Middle frontal gyrus (tissue), 1 donor: ENCODE measurements around the gene BIN1.

Source experiments
- DNase-seq: peaks from one replicate; pipeline ENCODE4 v3.0.0-alpha.2; 2015; ENCODE audit warnings: low spot score; ENCODE audit errors: extremely low spot score

BIN1 gene

DNA sequence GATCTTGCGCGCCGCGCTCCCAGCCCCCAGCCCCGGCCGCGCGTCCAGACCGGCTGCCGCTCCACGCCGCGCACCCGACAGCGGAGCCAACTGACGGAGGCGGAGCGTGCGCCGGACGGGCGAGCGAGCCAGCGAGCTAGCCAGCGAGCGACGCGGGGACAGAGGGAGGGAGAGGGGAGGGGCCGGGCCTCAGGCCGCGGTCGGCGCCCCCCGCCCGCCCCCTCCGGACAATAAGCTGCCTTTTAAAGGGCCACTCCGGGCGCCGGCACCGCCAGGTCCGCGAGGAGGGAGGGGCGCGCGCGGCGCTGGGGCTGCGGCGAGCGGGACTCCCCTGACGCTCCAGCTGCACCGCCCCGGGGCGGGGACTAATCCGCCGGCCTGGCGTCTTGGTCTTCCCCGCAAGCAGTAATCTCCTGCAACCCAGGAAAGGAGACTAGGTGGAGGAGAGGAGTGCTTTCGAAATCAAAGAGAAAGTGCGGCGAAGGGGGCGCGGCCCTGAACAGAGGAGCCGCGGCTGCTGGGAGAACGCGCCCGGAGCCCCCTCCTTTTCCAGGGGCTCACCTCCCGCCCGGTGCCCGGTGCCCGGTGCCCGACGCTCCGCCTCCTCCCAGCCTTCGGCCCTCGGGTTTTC is at the start of gene BIN1:
Gene BIN1 (minus strand): TSS at position 164 of the 631 bp plus-strand sequence. CDS start 211 bp downstream, outside the sequence.
- DNase-seq = peak; percentile 94

DNA sequence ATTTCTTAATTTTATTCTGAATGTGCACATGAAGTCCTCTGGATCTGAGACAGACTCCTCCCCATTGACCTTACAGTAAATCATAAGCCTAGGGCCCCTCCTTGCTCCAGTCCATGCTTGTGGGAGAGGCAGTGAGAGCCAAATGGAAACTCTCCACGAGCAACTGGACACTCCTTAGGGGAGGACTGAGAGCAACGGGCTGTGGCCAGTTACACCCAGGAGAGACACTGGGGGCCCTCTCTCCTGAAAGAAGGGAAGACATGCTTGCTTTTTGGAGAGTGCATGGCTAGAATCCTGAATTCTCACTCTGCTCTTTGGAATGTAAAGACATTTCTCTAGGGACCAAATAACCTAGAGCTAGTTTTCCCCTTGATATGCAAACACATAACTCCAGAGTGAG is 49.0 kb upstream of the BIN1 start:
- DNase-seq = no peak

DNA sequence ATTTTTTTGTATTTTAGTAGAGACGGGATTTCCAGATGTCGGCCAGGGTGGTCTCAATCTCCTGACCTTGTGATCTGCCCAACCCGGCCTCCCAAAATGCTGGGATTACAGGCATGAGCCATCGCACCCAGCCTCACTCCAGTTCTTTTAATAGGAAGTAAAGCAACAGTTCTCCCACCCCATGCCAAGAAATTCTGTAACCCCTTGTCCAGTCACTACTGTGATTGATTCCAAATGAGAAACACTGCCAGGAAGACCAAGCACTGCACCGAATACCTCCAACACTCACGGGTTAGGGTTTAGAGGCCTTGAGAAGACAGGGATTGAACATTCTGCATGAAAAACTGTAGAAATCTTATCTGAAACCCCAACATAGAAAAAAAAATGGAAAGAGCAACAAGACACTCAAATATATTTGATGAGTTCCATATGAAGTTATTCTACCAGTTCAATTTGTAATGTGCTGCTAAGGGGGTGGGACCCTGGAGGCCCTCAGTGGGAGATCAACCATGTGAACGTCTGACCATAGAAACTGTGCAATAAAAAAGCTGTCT is 48.2 kb upstream of the BIN1 start:
- DNase-seq = no peak

DNA sequence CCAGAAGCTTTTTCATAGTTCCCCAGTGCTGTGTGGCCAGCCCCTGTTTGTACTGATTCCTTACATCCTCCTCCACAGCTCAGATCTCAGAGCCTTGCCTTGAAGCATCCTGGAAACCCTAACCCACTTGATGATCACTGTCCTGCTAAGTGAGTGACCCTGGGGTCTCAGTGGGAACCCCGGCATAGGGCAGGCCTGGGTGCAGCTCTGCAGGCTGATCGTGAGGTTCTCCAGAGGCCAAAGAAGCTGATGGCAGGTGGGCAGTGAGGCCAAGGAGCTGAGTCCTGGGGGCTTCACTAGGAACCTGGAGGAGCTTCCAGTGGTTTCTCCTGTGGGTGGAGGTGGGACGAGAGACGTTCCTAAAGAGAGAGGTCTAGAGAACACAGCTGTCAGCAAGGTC is 47.4 kb upstream of the BIN1 start:
- DNase-seq = no peak

- no peak for DNase-seq
These were observed 46.8 kb upstream of the BIN1 start for GRCh38 chr2:127153691-127154158.

DNA sequence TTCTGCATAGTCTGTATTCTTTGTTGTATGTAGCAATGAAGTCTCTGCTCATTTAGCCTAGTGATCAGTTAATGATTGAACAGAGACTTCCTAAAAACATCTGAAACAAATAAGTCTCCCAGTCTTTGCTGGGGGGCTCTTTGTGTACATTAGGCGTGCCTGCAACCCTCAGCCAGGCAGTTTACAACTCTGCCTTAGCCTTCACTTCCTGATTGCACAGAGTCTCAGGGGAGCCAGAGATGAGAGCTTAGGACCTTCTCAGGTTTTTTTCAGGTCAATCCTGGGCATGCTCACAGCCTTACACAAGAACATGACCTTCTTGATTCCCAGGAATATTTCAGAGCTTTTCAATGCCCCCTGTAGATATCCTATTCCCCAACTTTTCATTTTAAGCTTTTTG is 44.0 kb upstream of the BIN1 start:
- no peak for DNase-seq

DNA sequence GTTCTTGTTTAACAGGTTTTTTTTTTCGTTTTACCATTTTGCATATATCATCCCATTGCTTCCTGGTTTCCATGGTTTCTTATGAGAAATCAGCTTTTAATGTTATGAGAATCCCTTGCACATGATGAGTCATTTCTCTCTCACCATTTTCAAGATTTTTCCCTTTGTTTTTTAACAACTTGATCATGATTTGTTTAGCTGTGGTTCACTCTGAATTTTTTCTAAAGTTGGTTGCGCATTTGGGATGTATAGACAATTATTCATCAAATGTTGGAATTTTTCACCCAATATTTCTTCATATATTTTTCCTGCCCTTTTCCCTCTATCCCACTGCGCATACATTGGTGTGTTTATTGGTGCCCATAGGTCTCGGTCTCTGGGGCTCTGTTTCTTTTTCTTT is 42.4 kb upstream of the BIN1 start:
- DNase-seq = no peak

GRCh38 chr2:127146820-127147502 is 40.0 kb upstream of the BIN1 start:
- DNase-seq = no peak

- DNase-seq = no peak
These were observed 39.2 kb upstream of the BIN1 start for GRCh38 chr2:127146071-127146725.

DNA sequence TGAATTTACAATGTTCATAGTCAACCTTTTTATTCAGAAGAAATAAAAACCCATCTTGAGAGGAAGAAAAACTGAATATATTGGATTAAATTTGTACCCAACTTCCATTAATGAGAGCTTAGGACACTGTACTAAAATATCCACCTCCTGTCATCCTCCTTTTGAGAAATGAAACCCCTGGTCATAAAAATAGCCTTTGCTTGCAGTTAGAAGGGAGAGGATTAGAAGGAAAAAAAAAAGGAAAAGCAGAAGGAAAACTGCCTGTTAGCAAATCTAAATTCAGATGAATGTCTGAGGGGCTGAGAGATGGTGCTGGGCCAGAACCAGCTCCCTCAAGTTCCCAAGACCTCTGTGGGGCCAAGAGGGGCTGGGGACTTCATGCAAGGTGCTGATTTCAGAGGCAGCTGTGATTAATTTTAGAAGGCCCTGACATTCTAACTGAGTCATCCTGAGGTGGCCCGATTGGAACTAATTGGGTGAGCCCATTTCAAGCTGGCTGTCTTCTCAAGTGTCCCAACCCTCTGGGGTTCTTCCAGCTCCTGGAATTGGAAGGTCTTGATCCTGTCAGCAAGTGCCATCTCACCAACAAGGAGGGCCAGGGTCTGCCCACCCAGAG is 38.4 kb upstream of the BIN1 start:
- no peak for DNase-seq

DNA sequence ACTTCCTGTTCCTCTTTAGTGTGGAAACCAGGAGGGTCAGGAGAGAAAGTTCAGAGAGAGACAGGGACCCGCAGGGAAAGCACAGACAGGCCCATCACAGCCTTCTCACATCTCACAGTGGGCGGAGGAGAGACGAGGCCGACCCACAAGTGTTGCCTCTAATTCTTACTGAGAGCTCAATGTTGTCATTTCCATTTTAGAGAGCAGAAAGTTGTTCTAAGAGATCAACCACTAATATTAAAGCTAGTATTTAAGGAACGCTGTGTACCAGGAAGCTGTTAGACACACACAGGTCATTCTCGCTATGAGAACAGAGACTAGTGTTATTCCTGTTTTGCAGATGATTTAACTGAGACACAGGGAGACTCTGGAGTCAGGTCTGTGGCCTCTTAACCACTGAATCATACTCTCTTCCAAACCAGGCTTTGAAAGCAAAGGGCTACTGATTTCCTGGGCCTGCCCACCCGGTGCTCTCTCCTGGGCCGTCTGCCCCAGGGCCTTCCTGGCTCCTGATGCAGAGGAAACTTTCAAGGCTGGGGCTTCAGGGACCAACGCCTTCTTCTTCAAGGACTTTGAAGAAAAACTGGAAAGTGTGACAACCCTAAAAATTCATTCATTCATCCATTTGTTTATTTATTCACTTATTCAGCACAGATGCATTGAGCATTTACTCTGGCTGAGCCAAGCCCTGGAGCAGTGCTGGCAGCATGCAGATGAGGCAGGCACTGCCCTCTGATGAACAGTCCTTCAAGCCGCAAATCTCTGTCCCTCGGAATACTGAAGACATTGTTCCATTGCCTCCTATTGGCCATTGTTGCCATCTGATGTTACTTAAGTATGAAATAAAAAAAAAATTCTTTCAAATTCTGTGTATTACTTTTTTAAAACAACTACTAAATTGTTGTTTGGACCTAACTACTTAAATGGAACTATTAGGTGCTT is 37.2 kb upstream of the BIN1 start:
- DNase-seq = no peak

- no peak for DNase-seq
These were observed 36.0 kb upstream of the BIN1 start for GRCh38 chr2:127142663-127143630.

DNA sequence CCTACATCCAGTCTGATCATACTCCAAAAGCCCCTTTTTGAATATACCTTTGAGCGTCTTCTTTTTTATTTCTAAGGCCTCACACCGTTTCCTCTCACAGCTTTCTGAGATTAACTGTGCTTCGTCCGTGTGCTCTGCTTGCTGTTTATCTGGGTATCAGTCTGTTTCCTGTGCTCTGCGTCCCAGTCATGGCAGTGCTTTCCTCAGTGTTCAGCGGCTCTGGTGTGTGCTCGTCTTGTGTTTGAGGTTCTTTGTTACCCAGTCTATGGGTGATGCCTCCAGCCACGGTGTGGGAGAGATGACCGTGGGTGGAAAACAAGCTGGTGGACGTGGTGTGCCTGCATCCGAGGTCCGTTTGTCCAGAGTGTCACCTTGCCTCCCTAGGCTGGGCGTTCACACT is 33.6 kb upstream of the BIN1 start:
- no peak for DNase-seq

DNA sequence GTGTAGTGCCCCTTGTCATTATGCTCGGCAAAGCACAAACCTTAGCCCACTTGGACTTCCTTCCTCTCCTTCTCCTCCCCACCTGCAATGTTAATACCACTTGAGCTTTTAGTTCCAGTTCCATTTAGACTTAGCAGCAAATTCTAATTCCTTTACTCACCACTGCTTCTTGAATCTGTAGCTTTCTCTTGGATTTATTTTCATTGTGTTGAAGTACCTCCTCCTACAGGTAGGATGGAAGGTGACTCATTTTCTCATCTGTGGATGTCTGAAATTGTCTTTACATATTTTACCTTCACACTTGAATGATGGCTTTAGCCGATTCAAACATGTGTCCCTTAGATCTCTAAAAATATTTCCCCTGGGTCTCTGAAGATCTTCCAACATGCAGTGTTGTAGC is 32.8 kb upstream of the BIN1 start:
- no peak for DNase-seq

DNA sequence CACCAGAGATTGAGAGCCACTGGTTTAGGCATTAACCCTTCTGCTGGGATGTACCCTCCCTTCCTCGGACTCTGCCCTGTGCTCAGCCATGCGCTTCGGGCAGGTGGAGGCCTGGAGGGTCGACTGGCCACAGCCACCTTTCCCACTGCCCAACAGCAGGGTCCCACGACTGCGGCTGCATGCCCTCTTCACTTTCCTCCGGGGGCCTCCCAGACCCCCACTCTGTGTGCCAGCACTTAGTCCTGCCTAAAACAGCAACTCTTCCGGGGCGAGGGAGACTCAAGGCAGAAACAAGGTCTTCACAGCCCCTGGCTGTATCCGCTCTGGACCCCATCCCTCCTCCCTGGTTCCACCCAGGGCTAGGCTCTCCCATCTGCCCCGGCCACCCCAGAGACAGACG is 31.3 kb upstream of the BIN1 start:
- no peak for DNase-seq

GRCh38 chr2:127137741-127138140 is 30.8 kb upstream of the BIN1 start:
- no peak for DNase-seq

DNA sequence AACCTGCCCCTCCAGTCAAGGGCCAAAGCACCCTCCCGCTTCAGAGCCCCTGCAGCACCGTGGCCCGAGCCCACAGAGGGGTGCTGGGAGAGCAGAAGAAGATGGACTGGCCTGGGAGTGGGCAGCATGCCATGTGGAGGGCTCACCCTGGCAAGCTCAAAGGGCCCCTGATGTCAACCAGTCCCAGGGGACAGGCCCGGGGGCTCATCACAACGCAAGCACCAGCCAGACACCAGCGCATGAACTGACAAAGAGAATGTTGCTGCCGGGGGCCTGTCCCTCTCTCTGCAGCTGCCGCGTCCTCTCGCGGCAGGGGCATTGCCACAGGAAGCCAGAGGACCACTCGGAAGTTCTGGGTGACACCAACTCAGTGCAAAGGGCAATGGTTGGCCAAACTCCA is 30.3 kb upstream of the BIN1 start:
- no peak for DNase-seq

- DNase-seq = no peak
These were observed 28.2 kb upstream of the BIN1 start for GRCh38 chr2:127134833-127135830.
